Endothelial cell of umbilical vein (primary cell): ENCODE data around the gene UGGT2. TPM values are rescaled to one million over a fixed set of nuclear protein-coding genes. Genes with fewer than 3 reads are reported as not detected.

Experiments used
- BruUV-seq: library from RNA; stranded (reverse); fragments of 400-500 nt; replicated peaks from 2 replicates; lab custom pipeline; 2021; lab: Mats Ljungman, UMichigan
- CTCF ChIA-PET: fragments of 300-600, 350-600 bp; sonication (Branson Sonifier 250); formaldehyde crosslinking; loops from one replicate; lab custom pipeline; 2021; ENCODE audit warnings: antibody characterized with exemption, inconsistent platforms; lab: Charles Lee
- POLR2A ChIA-PET: fragments of 300-600, 350-600 bp; sonication (Branson Sonifier 250); formaldehyde crosslinking; loops from one replicate; lab custom pipeline; 2021; ENCODE audit warnings: antibody characterized with exemption, inconsistent platforms; lab: Charles Lee
- DNase-seq: peaks from one replicate; pipeline ENCODE4 v3.0.0-alpha.2; 2011; ENCODE audit warnings: low read depth, low spot score
- FAIRE-seq: peaks from 2 replicates; lab custom pipeline; 2011; peaks lifted over from hg19 to GRCh38; lab: Jason Lieb, UNC
- H2AFZ ChIP-seq: 2 replicates; pipeline ENCODE4 v1.6.0; 2012; ENCODE audit warnings: low read depth, low read length, control low read depth, inconsistent platforms
- H3K27ac ChIP-seq: 2 replicates; pipeline ENCODE4 v1.5.1; 2011; ENCODE audit warnings: low read depth, mild to moderate bottlenecking, control low read depth, low read length, moderate library complexity; ENCODE audit not compliant: insufficient read depth
- H3K27me3 ChIP-seq, 2 experiments: 2 replicates each; pipeline versions ENCODE4 v1.6.0 to v1.6.1; 2011; ENCODE audit warnings: low read length in 2 of 2, mixed read lengths in 1 of 2; ENCODE audit not compliant: control insufficient read depth in 2 of 2, insufficient read depth in 2 of 2
- H3K36me3 ChIP-seq, 2 experiments: 2 replicates in 1 of 2; 3 replicates in 1 of 2; pipeline ENCODE4 v1.5.1; 2011; ENCODE audit warnings: low read length in 2 of 2, mild to moderate bottlenecking in 1 of 2, moderate library complexity in 1 of 2; ENCODE audit not compliant: control insufficient read depth in 2 of 2, insufficient read depth in 2 of 2; ENCODE audit errors: extremely low read depth in 1 of 2
- H3K4me1 ChIP-seq: 3 replicates; pipeline ENCODE4 v1.5.1; 2011; ENCODE audit warnings: mild to moderate bottlenecking, low read length; ENCODE audit not compliant: control insufficient read depth, insufficient read depth; ENCODE audit errors: extremely low read depth
- H3K4me2 ChIP-seq: 2 replicates; pipeline ENCODE4 v1.6.1; 2011; ENCODE audit warnings: low read length, control low read depth, mixed read lengths; ENCODE audit not compliant: insufficient read depth
- H3K4me3 ChIP-seq, 3 experiments: fragments of 200-600 bp in 1 of 3; sonication (generic), shearing (Covaris generic) in 1 of 3; replicated peaks in 1 of 3; 2 replicates each; pipeline ENCODE4 v1.5.1; 2011 to 2016; ENCODE audit warnings: control low read depth in 3 of 3, low read length in 3 of 3, mild to moderate bottlenecking in 2 of 3, inconsistent platforms in 1 of 3, low read depth in 1 of 3, moderate library complexity in 1 of 3; ENCODE audit not compliant: insufficient read depth in 1 of 3
- H3K79me2 ChIP-seq: 2 replicates; pipeline ENCODE4 v1.6.0; 2012; ENCODE audit warnings: low read length, inconsistent platforms; ENCODE audit not compliant: control insufficient read depth, insufficient read depth
- H3K9ac ChIP-seq: replicated peaks from 2 replicates; pipeline ENCODE3; 2011; ENCODE audit warnings: low read length, control low read depth; ENCODE audit not compliant: insufficient read depth; ENCODE audit errors: extremely low read depth
- H3K9me1 ChIP-seq: replicated peaks from 3 replicates; pipeline ENCODE4 v1.6.0; 2011; ENCODE audit warnings: mild to moderate bottlenecking, low read length; ENCODE audit not compliant: control insufficient read depth, insufficient read depth; ENCODE audit errors: extremely low read depth
- H3K9me3 ChIP-seq: replicated peaks from 2 replicates; pipeline ENCODE4 v1.5.1; 2012; ENCODE audit warnings: low read length, inconsistent platforms; ENCODE audit not compliant: control insufficient read depth, insufficient read depth
- H4K20me1 ChIP-seq: replicated peaks from 2 replicates; pipeline ENCODE3; 2011; ENCODE audit warnings: mild to moderate bottlenecking, low read length; ENCODE audit not compliant: control insufficient read depth, insufficient read depth; ENCODE audit errors: extremely low read depth
- CTCF ChIP-seq, 2 donors: IDR thresholded peaks; 1 replicate in 1 of 2; 2 replicates in 1 of 2; pipeline ENCODE4 v1.5.1; 2011; ENCODE audit warnings: low read length in 2 of 2, mild to moderate bottlenecking in 2 of 2, moderate library complexity in 2 of 2, control low read depth in 1 of 2, inconsistent platforms in 1 of 2, low read depth in 1 of 2; ENCODE audit not compliant: insufficient read depth in 1 of 2; ENCODE audit errors: extremely low read depth in 1 of 2
- EZH2 ChIP-seq: IDR thresholded peaks from 2 replicates; pipeline ENCODE4 v1.6.1; 2012; ENCODE audit warnings: borderline replicate concordance, low read depth, mild to moderate bottlenecking, moderate library complexity, low read length, inconsistent platforms; ENCODE audit not compliant: severe bottlenecking
- FOS ChIP-seq: IDR thresholded peaks from 2 replicates; pipeline ENCODE4 v1.6.1; 2011; ENCODE audit warnings: mild to moderate bottlenecking, low read length, moderate library complexity, borderline replicate concordance; ENCODE audit not compliant: insufficient read depth
- GATA2 ChIP-seq: IDR thresholded peaks from 2 replicates; pipeline ENCODE4 v1.7.0; 2011; ENCODE audit warnings: low read depth, mild to moderate bottlenecking, moderate library complexity, mixed read lengths, low read length; ENCODE audit not compliant: insufficient read length, insufficient read depth
- JUN ChIP-seq: IDR thresholded peaks from 2 replicates; pipeline ENCODE4 v1.6.1; 2011; ENCODE audit warnings: borderline replicate concordance, low read depth; ENCODE audit not compliant: insufficient read length, insufficient read depth
- MAX ChIP-seq: IDR thresholded peaks from 2 replicates; pipeline ENCODE4 v1.6.1; 2011; ENCODE audit not compliant: insufficient read depth, insufficient read length
- MYC ChIP-seq: IDR thresholded peaks from one replicate; pipeline ENCODE4 v1.6.1; 2011; ENCODE audit warnings: mild to moderate bottlenecking, low read depth, low read length
- POLR2A ChIP-seq: IDR thresholded peaks from 2 replicates; pipeline ENCODE4 v1.6.1; 2012; ENCODE audit warnings: low read depth, mild to moderate bottlenecking, control low read depth, low read length
- POLR2AphosphoS5 ChIP-seq: IDR thresholded peaks from 2 replicates; pipeline ENCODE4 v1.6.1; 2012; ENCODE audit warnings: low read depth, mild to moderate bottlenecking, control low read depth, low read length, moderate library complexity; ENCODE audit not compliant: insufficient read depth
- dilution Hi-C: fragments of 300-500 bp; cut with MboI; formaldehyde crosslinking; loops from one replicate; pipeline ENCODE4 v1.15.0; 2019; ENCODE audit warnings: low sequenced_read_pairs; ENCODE audit not compliant: extremely low pct_ligation_motif_present
- intact Hi-C: fragments of 100-400 bp; cut with micrococcal nuclease; formaldehyde crosslinking; loops from one replicate; pipeline ENCODE4 v1.10.0; 2022
- polyA plus RNA-seq, 4 experiments: library from polyadenylated mRNA; depleted of rRNA in 3 of 4; stranded (reverse) in 3 of 4; unstranded in 1 of 4; fragments of >200 nt; gene quantifications; 2 replicates each; pipeline versions ENCODE4 v1.2.1 to v1.2.3, GENCODE V29; 2011 to 2012; ENCODE audit warnings: missing spikeins in 1 of 4
- total RNA-seq: library from RNA; stranded (reverse); gene quantifications from 2 replicates; pipeline ENCODE4 v1.2.3, GENCODE V29; 2021

The UGGT2 gene
- total and polyA plus RNA-seq, 2 donors (not counting 3 experiments of a cell fraction or from before 2014, with no cell fraction given): 4.6 to 25.1 TPM

GRCh38 chr13:95955719-95956118, 97.5 kb downstream of the UGGT2 start:
- no peak for FAIRE-seq
- no peak overlapping the region for H3K9ac ChIP-seq
- no peak overlapping the region for H3K4me2 ChIP-seq
- H3K9me1 ChIP-seq: no peaks in the 10 kb centered on the region
- no peaks in the 10 kb centered on the region for H3K4me1 ChIP-seq
- no peaks in the 10 kb centered on the region for H3K79me2 ChIP-seq
- dilution Hi-C loops: no loop called here
- no peaks in the 10 kb centered on the region for H3K27me3 ChIP-seq
- BruUV-seq: no TSS peak
- intact Hi-C loops: no loop called here
- DNase-seq: no peak
- TF ChIP-seq MYC: no peak
- no peak for TF ChIP-seq MAX
- no peak for TF ChIP-seq JUN
- no peak for TF ChIP-seq CTCF (IDR thresholded peaks at IDR 0.05; ENCODE audit: extremely low read depth in 1 of 2, insufficient read depth in 1 of 2, low read depth in 1 of 2, low read length in 2 of 2)
- TF ChIP-seq POLR2AphosphoS5: no peak
- TF ChIP-seq EZH2: no peak
- TF ChIP-seq POLR2A: no peak
- no peak for TF ChIP-seq FOS
- TF ChIP-seq GATA2: no peak
- no peak overlapping the region for H3K4me3 ChIP-seq
- no peaks in the 10 kb centered on the region for H3K36me3 ChIP-seq
- POLR2A ChIA-PET: no interaction called here
- CTCF ChIA-PET: no interaction called here
- H3K27ac ChIP-seq: no peak overlapping the region
- H4K20me1 ChIP-seq: no peaks in the 10 kb centered on the region
- H2AFZ ChIP-seq: no peak overlapping the region
- H3K9me3 ChIP-seq: no peaks in the 10 kb centered on the region
